Hematopoietic multipotent progenitor cell treated with erythropoietin and hydrocortisone succinate and interleukin-3 and kit ligand, for 15 days (in vitro differentiated cells): ENCODE measurements around the gene KCNQ2.
A peak's percentile ranks its signal among the peaks of the same experiment; 100 is the strongest.

Experiments
- DNase-seq: peaks from one replicate; pipeline ENCODE4 v3.0.0-alpha.2; 2015; ENCODE audit warnings: low spot score

KCNQ2 gene

GRCh38 chr20:63501818-63502670, 29.6 kb upstream of the KCNQ2 start:
- DNase-seq: no peak

DNA sequence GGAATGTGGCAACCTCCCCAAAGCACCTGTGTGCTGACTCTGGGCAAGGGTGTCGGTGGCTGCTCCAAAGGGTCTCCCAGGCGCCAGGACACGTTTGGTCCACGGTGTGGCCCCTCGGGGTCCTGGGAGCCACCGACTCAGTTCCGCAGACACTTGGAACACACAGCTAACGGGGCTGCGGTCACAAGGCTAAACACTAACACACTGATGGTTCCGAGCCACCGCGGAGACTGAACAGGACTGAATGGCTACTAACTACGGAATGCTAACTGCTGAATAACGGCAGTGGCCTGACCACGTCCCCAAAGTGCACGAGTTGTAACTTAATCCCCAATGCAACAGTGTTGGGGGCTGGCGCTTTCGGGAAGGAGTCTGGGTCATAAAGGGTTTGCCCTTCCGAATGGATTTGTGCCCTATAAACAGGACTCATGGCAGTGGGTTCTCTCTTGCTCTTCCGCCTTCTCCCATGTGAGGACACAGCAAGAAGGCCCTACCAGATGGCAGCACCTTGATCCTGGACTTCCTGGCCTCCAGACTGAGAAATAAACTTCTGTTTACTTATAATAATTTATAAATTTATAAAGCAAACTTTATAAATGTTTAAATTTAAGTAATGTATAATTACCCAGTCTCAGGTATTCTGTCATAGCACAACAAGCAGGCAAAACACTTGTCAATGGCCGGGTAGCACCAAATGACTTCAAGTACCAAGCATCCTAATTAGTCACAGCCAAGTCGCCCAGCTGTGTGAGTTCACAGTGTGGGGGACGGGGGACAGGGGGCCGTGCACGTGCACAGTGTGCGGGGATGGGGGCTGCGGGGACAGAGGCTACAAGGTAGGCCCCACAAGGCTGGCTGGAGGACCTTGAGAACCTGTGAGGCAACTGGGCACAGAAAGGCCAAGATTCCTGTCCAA, 28.7 kb upstream of the KCNQ2 start:
- DNase-seq: no peak

GRCh38 chr20:63500151-63500901, 27.9 kb upstream of the KCNQ2 start:
- DNase-seq: no peak

GRCh38 chr20:63499338-63499969, 27.0 kb upstream of the KCNQ2 start:
- DNase-seq: no peak

DNA sequence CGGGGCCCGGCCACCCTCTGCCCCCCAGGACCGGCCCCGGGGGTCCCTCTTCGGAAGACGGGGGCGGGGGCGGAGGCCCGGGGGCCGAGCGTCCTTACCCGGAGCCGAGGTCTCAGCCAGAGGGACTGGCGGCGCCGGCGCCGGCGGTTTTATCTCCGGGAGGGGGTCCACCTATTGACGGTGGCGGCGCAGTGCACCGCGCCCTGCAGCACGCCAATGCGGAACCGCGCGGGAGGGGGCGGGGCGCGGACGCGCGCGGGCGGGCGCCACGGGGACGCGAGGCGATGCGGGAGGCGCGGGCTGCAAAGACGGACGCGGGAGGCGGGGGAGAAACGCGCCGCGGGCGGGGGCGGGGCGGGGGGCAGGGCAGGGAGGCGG, 26.5 kb upstream of the KCNQ2 start, which contains the start of gene EEF1A2:
Gene EEF1A2, minus strand, starts transcription at position 124 of the 378 bp plus-strand sequence. CDS start 1,320 bp downstream, outside the sequence.
- no peak for DNase-seq

GRCh38 chr20:63497946-63498935, 25.8 kb upstream of the KCNQ2 start:
- no peak for DNase-seq

GRCh38 chr20:63497138-63497945, 24.9 kb upstream of the KCNQ2 start:
- no peak for DNase-seq

DNA sequence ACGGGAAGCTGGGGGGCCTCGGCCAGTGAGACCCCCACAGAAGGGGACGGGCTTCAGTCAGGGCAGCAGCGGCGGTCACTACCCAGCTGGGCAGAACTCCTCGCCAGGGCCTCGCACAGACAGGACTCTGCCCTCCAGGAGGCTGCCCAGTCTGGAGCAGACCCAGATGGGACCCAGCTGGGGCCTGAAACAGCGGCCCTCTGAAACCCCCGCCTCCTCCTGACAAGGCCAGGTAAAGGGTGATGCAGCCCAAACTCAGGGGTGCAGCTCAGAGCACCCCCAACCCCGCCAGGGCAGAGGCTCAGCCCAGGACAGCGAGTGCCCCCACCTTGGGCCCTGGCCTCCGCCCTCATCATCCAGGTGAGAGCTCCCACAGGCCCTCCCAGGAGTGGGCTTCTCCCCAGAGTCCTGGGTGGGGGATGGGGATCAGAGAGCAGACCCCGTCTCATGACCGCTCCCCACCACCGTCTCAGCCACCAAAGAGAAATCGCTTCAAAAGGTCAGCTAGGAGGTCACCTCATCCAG, 24.2 kb upstream of the KCNQ2 start:
- no peak for DNase-seq

DNA sequence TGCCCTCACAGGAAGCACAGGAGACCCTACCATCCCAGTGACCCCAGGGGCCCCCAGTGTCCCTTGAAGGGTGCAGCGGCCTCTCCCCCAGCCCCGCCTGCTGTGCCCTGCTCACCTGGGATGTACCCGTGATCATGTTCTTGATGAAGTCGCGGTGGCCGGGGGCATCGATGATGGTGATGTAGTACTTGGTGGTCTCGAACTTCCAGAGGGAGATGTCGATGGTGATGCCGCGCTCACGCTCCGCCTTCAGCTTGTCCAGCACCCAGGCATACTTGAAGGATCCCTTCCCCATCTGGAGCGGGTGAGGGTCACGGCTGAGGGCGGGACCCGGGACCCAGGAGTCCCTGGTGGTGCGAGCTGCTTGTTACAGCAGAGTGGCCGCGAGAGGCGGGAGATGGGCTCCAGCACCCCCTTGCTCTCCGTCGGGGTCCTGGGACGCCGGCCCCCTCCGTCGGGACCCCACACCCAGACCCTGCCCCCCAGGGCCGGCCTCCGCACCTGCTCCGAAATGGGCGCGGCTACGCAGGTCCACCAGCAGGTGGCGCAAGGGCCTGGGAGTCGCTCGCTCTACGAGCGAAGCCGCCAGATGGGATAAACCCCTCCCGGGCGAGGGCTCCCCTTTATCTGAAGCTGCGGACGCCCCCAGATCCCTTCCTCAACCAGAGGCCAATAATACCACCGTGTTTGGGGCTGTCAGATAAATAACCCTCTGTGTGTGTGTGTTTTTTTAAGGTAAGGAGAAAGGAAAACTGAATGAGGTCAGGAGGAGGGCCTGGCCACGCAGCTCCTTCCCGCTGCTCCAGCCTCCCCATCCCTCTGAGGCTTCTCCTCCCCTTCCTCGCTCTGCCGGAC, 23.5 kb upstream of the KCNQ2 start:
- DNase-seq: peak; percentile 71

- no peak for DNase-seq
These were observed 22.8 kb upstream of the KCNQ2 start for GRCh38 chr20:63495167-63495720.

DNA sequence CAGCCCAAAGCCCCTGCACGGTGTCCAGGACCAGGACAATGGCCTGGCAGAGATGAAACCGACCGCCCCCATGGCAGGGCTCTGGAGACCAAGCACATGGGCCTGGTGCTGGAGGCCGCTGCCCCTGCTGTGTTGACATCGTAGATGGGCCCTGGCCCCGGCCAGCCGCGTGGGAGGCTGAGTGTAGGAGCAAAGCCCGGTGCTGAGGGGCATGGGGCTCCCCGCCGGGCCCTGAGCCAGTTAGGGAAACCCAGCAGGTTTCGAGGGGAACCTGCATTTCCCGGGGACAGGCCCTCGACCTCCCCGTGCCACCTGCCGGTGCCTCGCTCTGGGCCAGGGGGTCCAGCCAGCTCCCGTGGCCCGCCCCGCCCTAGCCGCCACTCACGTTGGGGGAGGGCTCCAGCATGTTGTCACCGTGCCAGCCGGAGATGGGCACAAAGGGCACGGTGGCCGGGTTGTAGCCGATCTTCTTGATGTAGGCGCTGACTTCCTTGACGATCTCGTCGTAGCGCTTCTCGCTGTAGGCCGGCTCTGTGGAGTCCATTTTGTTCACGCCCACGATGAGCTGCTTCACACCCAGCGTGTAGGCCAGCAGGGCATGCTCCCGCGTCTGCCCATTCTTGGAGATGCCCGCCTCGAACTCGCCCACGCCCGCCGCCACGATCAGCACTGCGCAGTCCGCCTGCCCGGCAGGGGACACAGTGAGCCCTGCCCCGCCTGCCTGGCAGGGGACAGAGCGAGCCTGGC, 22.1 kb upstream of the KCNQ2 start:
- no peak for DNase-seq

DNA sequence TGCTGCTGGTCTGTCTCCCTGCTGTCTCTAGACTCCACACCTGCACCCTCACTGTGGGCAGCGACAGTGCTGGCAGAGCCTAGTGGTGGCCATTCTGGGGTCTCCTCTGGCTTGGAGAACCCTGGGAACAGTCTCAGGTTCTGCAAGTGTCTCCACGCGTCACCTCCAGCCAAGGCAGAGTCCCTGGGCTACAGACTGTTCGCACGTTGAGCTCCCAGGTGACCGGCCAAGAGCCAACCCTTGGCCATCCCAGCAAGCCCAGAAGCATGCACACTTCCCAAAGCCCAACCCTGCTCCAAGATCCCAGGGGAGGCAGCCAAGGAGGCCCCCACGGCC, 21.6 kb upstream of the KCNQ2 start:
- no peak for DNase-seq

DNA sequence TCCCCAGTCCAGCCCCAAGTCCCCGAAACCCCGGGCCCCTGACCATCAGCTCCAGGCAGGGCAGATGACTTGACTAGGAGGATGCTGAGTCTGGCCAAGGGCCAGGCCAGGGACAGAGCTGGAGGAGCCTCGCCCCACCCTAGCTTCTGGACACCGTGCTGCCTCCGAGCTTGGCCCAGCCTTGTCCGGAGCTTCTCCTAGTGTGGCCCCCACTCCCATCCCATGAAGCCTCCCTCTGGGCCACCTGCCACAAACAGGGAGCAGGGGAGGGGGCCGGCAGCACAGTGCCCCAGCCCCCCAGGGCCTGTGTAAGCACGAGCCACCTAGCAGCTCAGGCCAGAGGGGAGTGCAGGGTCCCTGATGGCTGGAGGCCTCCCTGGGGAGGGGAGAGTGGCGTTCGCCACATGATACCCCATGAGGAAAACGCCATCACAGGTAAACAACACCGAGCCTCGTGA, 21.1 kb upstream of the KCNQ2 start:
- no peak for DNase-seq

DNA sequence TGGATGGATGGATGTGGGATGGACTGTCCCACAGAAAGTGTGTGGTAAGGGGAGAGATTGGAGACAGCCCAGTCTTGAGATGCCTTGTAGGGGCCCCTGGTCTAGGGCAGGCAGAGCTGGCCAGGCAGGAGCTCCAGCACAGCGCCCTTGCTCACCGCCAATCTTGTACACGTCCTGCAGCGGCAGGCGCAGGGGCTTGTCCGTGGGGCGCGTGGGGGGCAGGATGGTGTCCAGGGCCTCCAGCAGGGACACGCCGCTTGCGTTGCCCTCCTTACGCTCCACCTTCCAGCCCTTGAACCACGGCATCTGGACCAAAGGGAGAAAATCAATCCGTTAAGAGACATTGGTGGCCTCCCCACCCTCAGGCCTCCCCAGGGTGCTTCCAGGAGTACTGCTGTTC, 20.5 kb upstream of the KCNQ2 start:
- no peak for DNase-seq

DNA sequence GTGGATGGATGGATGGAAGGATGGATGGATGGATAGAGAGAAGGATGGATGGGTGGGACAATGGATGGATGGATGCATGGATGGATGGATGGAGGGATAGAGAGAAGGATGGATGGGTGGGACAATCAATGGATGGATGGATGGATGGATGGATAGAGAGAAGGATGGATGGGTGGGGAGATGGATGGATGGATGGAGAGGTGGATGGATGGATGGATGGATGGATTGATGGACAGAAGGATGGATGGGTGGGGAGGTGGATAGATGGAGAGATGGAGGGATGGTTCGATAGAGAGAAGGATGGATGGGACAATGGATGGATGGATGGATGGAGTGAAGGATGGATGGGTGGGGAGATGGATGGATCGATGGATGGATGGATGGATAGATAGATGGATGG, 20.1 kb upstream of the KCNQ2 start:
- DNase-seq: no peak

GRCh38 chr20:63491635-63492230, 19.3 kb upstream of the KCNQ2 start:
- no peak for DNase-seq

DNA sequence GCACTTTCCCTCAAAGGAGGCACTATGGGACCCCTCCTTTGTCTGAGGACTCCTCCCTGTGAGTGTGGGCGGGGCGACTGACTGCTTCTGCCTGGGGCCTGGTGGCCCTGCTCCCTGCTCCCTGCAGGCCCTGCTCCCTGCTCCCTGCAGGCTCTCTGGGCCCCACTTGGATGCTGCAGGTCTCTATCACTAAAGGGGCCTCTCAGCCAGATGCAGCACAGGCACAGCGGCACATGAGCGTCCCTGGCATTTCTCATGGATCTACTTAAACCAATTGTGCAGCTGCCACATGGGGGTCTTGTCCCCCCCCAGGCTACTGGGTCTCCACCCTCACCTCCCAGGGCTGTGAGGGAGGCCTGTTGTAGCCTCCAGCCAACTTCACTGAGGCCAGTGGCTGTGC, 18.6 kb upstream of the KCNQ2 start:
- no peak for DNase-seq
